Endothelial cell of umbilical vein (primary cell): Measurements from ENCODE around the gene PPM1H. TPM values are rescaled to one million over a fixed set of nuclear protein-coding genes. Genes with fewer than 3 reads are reported as not detected.

Experiments used
- BruUV-seq: library from RNA; stranded (reverse); fragments of 400-500 nt; replicated peaks from 2 replicates; lab custom pipeline; 2021; lab: Mats Ljungman, UMichigan
- CTCF ChIA-PET: fragments of 300-600, 350-600 bp; sonication (Branson Sonifier 250); formaldehyde crosslinking; loops from one replicate; lab custom pipeline; 2021; ENCODE audit warnings: antibody characterized with exemption, inconsistent platforms; lab: Charles Lee
- POLR2A ChIA-PET: fragments of 300-600, 350-600 bp; sonication (Branson Sonifier 250); formaldehyde crosslinking; loops from one replicate; lab custom pipeline; 2021; ENCODE audit warnings: antibody characterized with exemption, inconsistent platforms; lab: Charles Lee
- DNase-seq: peaks from one replicate; pipeline ENCODE4 v3.0.0-alpha.2; 2011; ENCODE audit warnings: low read depth, low spot score
- FAIRE-seq: peaks from 2 replicates; lab custom pipeline; 2011; peaks lifted over from hg19 to GRCh38; lab: Jason Lieb, UNC
- H2AFZ ChIP-seq: 2 replicates; pipeline ENCODE4 v1.6.0; 2012; ENCODE audit warnings: low read depth, low read length, control low read depth, inconsistent platforms
- H3K27ac ChIP-seq: 2 replicates; pipeline ENCODE4 v1.5.1; 2011; ENCODE audit warnings: low read depth, mild to moderate bottlenecking, control low read depth, low read length, moderate library complexity; ENCODE audit not compliant: insufficient read depth
- H3K27me3 ChIP-seq, 2 experiments: 2 replicates each; pipeline versions ENCODE4 v1.6.0 to v1.6.1; 2011; ENCODE audit warnings: low read length in 2 of 2, mixed read lengths in 1 of 2; ENCODE audit not compliant: control insufficient read depth in 2 of 2, insufficient read depth in 2 of 2
- H3K36me3 ChIP-seq, 2 experiments: 2 replicates in 1 of 2; 3 replicates in 1 of 2; pipeline ENCODE4 v1.5.1; 2011; ENCODE audit warnings: low read length in 2 of 2, mild to moderate bottlenecking in 1 of 2, moderate library complexity in 1 of 2; ENCODE audit not compliant: control insufficient read depth in 2 of 2, insufficient read depth in 2 of 2; ENCODE audit errors: extremely low read depth in 1 of 2
- H3K4me1 ChIP-seq: 3 replicates; pipeline ENCODE4 v1.5.1; 2011; ENCODE audit warnings: mild to moderate bottlenecking, low read length; ENCODE audit not compliant: control insufficient read depth, insufficient read depth; ENCODE audit errors: extremely low read depth
- H3K4me2 ChIP-seq: 2 replicates; pipeline ENCODE4 v1.6.1; 2011; ENCODE audit warnings: low read length, control low read depth, mixed read lengths; ENCODE audit not compliant: insufficient read depth
- H3K4me3 ChIP-seq, 3 experiments: fragments of 200-600 bp in 1 of 3; sonication (generic), shearing (Covaris generic) in 1 of 3; replicated peaks in 1 of 3; 2 replicates each; pipeline ENCODE4 v1.5.1; 2011 to 2016; ENCODE audit warnings: control low read depth in 3 of 3, low read length in 3 of 3, mild to moderate bottlenecking in 2 of 3, inconsistent platforms in 1 of 3, low read depth in 1 of 3, moderate library complexity in 1 of 3; ENCODE audit not compliant: insufficient read depth in 1 of 3
- H3K79me2 ChIP-seq: 2 replicates; pipeline ENCODE4 v1.6.0; 2012; ENCODE audit warnings: low read length, inconsistent platforms; ENCODE audit not compliant: control insufficient read depth, insufficient read depth
- H3K9ac ChIP-seq: replicated peaks from 2 replicates; pipeline ENCODE3; 2011; ENCODE audit warnings: low read length, control low read depth; ENCODE audit not compliant: insufficient read depth; ENCODE audit errors: extremely low read depth
- H3K9me1 ChIP-seq: replicated peaks from 3 replicates; pipeline ENCODE4 v1.6.0; 2011; ENCODE audit warnings: mild to moderate bottlenecking, low read length; ENCODE audit not compliant: control insufficient read depth, insufficient read depth; ENCODE audit errors: extremely low read depth
- H3K9me3 ChIP-seq: replicated peaks from 2 replicates; pipeline ENCODE4 v1.5.1; 2012; ENCODE audit warnings: low read length, inconsistent platforms; ENCODE audit not compliant: control insufficient read depth, insufficient read depth
- H4K20me1 ChIP-seq: replicated peaks from 2 replicates; pipeline ENCODE3; 2011; ENCODE audit warnings: mild to moderate bottlenecking, low read length; ENCODE audit not compliant: control insufficient read depth, insufficient read depth; ENCODE audit errors: extremely low read depth
- EZH2 ChIP-seq: IDR thresholded peaks from 2 replicates; pipeline ENCODE4 v1.6.1; 2012; ENCODE audit warnings: borderline replicate concordance, low read depth, mild to moderate bottlenecking, moderate library complexity, low read length, inconsistent platforms; ENCODE audit not compliant: severe bottlenecking
- FOS ChIP-seq: IDR thresholded peaks from 2 replicates; pipeline ENCODE4 v1.6.1; 2011; ENCODE audit warnings: mild to moderate bottlenecking, low read length, moderate library complexity, borderline replicate concordance; ENCODE audit not compliant: insufficient read depth
- GATA2 ChIP-seq: IDR thresholded peaks from 2 replicates; pipeline ENCODE4 v1.7.0; 2011; ENCODE audit warnings: low read depth, mild to moderate bottlenecking, moderate library complexity, mixed read lengths, low read length; ENCODE audit not compliant: insufficient read length, insufficient read depth
- JUN ChIP-seq: IDR thresholded peaks from 2 replicates; pipeline ENCODE4 v1.6.1; 2011; ENCODE audit warnings: borderline replicate concordance, low read depth; ENCODE audit not compliant: insufficient read length, insufficient read depth
- MAX ChIP-seq: IDR thresholded peaks from 2 replicates; pipeline ENCODE4 v1.6.1; 2011; ENCODE audit not compliant: insufficient read depth, insufficient read length
- MYC ChIP-seq: IDR thresholded peaks from one replicate; pipeline ENCODE4 v1.6.1; 2011; ENCODE audit warnings: mild to moderate bottlenecking, low read depth, low read length
- POLR2A ChIP-seq: IDR thresholded peaks from 2 replicates; pipeline ENCODE4 v1.6.1; 2012; ENCODE audit warnings: low read depth, mild to moderate bottlenecking, control low read depth, low read length
- POLR2AphosphoS5 ChIP-seq: IDR thresholded peaks from 2 replicates; pipeline ENCODE4 v1.6.1; 2012; ENCODE audit warnings: low read depth, mild to moderate bottlenecking, control low read depth, low read length, moderate library complexity; ENCODE audit not compliant: insufficient read depth
- dilution Hi-C: fragments of 300-500 bp; cut with MboI; formaldehyde crosslinking; loops from one replicate; pipeline ENCODE4 v1.15.0; 2019; ENCODE audit warnings: low sequenced_read_pairs; ENCODE audit not compliant: extremely low pct_ligation_motif_present
- intact Hi-C: fragments of 100-400 bp; cut with micrococcal nuclease; formaldehyde crosslinking; loops from one replicate; pipeline ENCODE4 v1.10.0; 2022
- polyA plus RNA-seq, 4 experiments: library from polyadenylated mRNA; depleted of rRNA in 3 of 4; stranded (reverse) in 3 of 4; unstranded in 1 of 4; fragments of >200 nt; gene quantifications; 2 replicates each; pipeline versions ENCODE4 v1.2.1 to v1.2.3, GENCODE V29; 2011 to 2012; ENCODE audit warnings: missing spikeins in 1 of 4
- total RNA-seq: library from RNA; stranded (reverse); gene quantifications from 2 replicates; pipeline ENCODE4 v1.2.3, GENCODE V29; 2021
- TF ChIP-seq, protein P1 (sequence below), 2 donors: IDR thresholded peaks; 1 replicate in 1 of 2; 2 replicates in 1 of 2; pipeline ENCODE4 v1.5.1; 2011; ENCODE audit warnings: low read length in 2 of 2, mild to moderate bottlenecking in 2 of 2, moderate library complexity in 2 of 2, control low read depth in 1 of 2, inconsistent platforms in 1 of 2, low read depth in 1 of 2; ENCODE audit not compliant: insufficient read depth in 1 of 2; ENCODE audit errors: extremely low read depth in 1 of 2

PPM1H gene
- total and polyA plus RNA-seq, 2 donors (not counting 3 experiments of a cell fraction or from before 2014, with no cell fraction given) = 1.0 to 7.2 TPM

GRCh38 chr12:62686938-62687337, 248.0 kb downstream of the PPM1H start:
- Histone ChIP-seq H3K27me3 (no peaks in the 10 kb centered on the region), H3K9ac (no peak overlapping the region), H4K20me1 (no peaks in the 10 kb centered on the region), H3K4me3 (no peak overlapping the region), H3K27ac (no peak overlapping the region), H3K9me3 (no peaks in the 10 kb centered on the region), H3K79me2 (no peaks in the 10 kb centered on the region), H3K9me1 (no peaks in the 10 kb centered on the region), H3K4me2 (no peak overlapping the region), H3K36me3 (no peaks in the 10 kb centered on the region), H3K4me1 (no peaks in the 10 kb centered on the region), H2AFZ (no peak overlapping the region)
- dilution Hi-C loops = no loop called here
- CTCF ChIA-PET = interaction anchor here (0.9 to 1.0 kb wide), 2 partner anchors 9 to 18 kb away, joined by 3 read pairs; no protein-coding TSS in a partner anchor
- FAIRE-seq (no peak), DNase-seq (no peak)
- no TSS peak for BruUV-seq
- POLR2A ChIA-PET = no interaction called here
- intact Hi-C loops = no loop called here
- TF ChIP-seq MAX (no peak), JUN (no peak), POLR2A (no peak), FOS (no peak), POLR2AphosphoS5 (no peak), GATA2 (no peak), EZH2 (no peak), MYC (no peak)
- TF ChIP-seq, protein P1, sequence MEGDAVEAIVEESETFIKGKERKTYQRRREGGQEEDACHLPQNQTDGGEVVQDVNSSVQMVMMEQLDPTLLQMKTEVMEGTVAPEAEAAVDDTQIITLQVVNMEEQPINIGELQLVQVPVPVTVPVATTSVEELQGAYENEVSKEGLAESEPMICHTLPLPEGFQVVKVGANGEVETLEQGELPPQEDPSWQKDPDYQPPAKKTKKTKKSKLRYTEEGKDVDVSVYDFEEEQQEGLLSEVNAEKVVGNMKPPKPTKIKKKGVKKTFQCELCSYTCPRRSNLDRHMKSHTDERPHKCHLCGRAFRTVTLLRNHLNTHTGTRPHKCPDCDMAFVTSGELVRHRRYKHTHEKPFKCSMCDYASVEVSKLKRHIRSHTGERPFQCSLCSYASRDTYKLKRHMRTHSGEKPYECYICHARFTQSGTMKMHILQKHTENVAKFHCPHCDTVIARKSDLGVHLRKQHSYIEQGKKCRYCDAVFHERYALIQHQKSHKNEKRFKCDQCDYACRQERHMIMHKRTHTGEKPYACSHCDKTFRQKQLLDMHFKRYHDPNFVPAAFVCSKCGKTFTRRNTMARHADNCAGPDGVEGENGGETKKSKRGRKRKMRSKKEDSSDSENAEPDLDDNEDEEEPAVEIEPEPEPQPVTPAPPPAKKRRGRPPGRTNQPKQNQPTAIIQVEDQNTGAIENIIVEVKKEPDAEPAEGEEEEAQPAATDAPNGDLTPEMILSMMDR (IDR thresholded peaks at IDR 0.05; ENCODE audit: extremely low read depth in 1 of 2, insufficient read depth in 1 of 2, low read depth in 1 of 2, low read length in 2 of 2) = no peak
